Inferior parietal cortex (tissue), 1 donor: ENCODE measurements around the gene KAZN.

Experiments used
- DNase-seq: peaks from one replicate; pipeline ENCODE4 v3.0.0-alpha.2; 2016; ENCODE audit errors: extremely low spot score

KAZN gene

GRCh38 chr1:14930247-14930965, 331.9 kb downstream of the KAZN start:
- no peak for DNase-seq

GRCh38 chr1:14932034-14932638, 333.7 kb downstream of the KAZN start:
- DNase-seq = no peak

GRCh38 chr1:14934867-14935266, 336.4 kb downstream of the KAZN start:
- no peak for DNase-seq

GRCh38 chr1:14936815-14937214, 338.3 kb downstream of the KAZN start:
- no peak for DNase-seq

GRCh38 chr1:14937288-14937949, 338.9 kb downstream of the KAZN start:
- DNase-seq = no peak

GRCh38 chr1:14939527-14940284, 341.2 kb downstream of the KAZN start:
- DNase-seq = no peak

- no peak for DNase-seq
Observed at GRCh38 chr1:14940285-14940870, 341.9 kb downstream of the KAZN start.

- no peak for DNase-seq
Observed at GRCh38 chr1:14941864-14942263, 343.4 kb downstream of the KAZN start.

- DNase-seq = peak; percentile 36
Observed at GRCh38 chr1:14944471-14944985, 346.0 kb downstream of the KAZN start.

GRCh38 chr1:14945132-14946010, 346.9 kb downstream of the KAZN start:
- peak; percentile 25 for DNase-seq

- no peak for DNase-seq
Observed at GRCh38 chr1:14946011-14946359, 347.5 kb downstream of the KAZN start.

GRCh38 chr1:14946684-14947238, 348.3 kb downstream of the KAZN start:
- no peak for DNase-seq

GRCh38 chr1:14947421-14947820, 348.9 kb downstream of the KAZN start:
- no peak for DNase-seq

GRCh38 chr1:14948112-14948652, 349.7 kb downstream of the KAZN start:
- DNase-seq = no peak

GRCh38 chr1:14949270-14949835, 350.9 kb downstream of the KAZN start:
- DNase-seq = no peak

- DNase-seq = no peak
Observed at GRCh38 chr1:14949836-14950713, 351.6 kb downstream of the KAZN start.

GRCh38 chr1:14951766-14952165, 353.3 kb downstream of the KAZN start:
- no peak for DNase-seq

- no peak for DNase-seq
Observed at GRCh38 chr1:14952626-14953314, 354.3 kb downstream of the KAZN start.
